Measurements from ENCODE around the gene MAP9. TPM values are rescaled to one million over a fixed set of nuclear protein-coding genes. Genes with fewer than 3 reads are reported as not detected.
"Not testable (repeated sequence)": the region's sequence is repeated elsewhere in the genome, so short reads cannot be mapped to it uniquely, and the experiment has no call there.

Gene MAP9
- total RNA-seq (16.3 and 19.1 TPM in 2 replicates), polyA plus RNA-seq (4.5 and 5.5 TPM in 2 replicates), polyA minus RNA-seq (7.9 and 12.8 TPM in 2 replicates)
- total RNA-seq (2013), result 11.8 TPM

GRCh38 chr4:155376387-155377268 is at the start of gene MAP9:
Gene MAP9 (minus strand): TSS chr4:155376965. CDS start chr4:155375850, 1,115 bp downstream.
- H2AFZ ChIP-seq (ENCODE audit: insufficient read depth, low read depth, low read length, poor library complexity, severe bottlenecking), result peak within 1 kb of the TSS; percentile 85
- H3K36me3 ChIP-seq (replicated peaks in 1 of 2; ENCODE audit: control extremely low read depth in 1 of 2, control insufficient read depth in 1 of 2, extremely low read depth in 1 of 2, insufficient read depth in 2 of 2, low read length in 1 of 2), result peaks cover 5% of the 10 kb centered on the region in 2 experiments
- POLR2A ChIA-PET, result no interaction called here
- WGBS (ENCODE audit: insufficient coverage), result 3% methylated on average over 63 of the region's 66 CpGs
- H3K27ac ChIP-seq (ENCODE audit: low read length in 2 of 2), result peak within 1 kb of the TSS; percentile 78 to 91
- H3K27me3 Mint-ChIP-seq, result no peaks in the 10 kb centered on the region
- peak within 1 kb of the TSS; percentile 83 for H3K4me2 ChIP-seq (replicated peaks; ENCODE audit: low read depth, low read length, poor library complexity, severe bottlenecking)
- no peaks in the 10 kb centered on the region for H3K79me2 ChIP-seq (ENCODE audit: control insufficient read depth, insufficient read depth, low read length)
- no peaks in the 10 kb centered on the region for H3K27me3 ChIP-seq (replicated peaks in 1 of 4; ENCODE audit: control extremely low read depth in 1 of 4, control insufficient read depth in 3 of 4, insufficient read depth in 4 of 4, low read length in 3 of 4)
- no peak for TF ChIP-seq EZH2 (IDR thresholded peaks at IDR 0.05; ENCODE audit: borderline replicate concordance, insufficient read depth, low read depth, low read length, poor library complexity, severe bottlenecking)
- no peak for TF ChIP-seq CTCF (IDR thresholded peaks at IDR 0.05)
- H3K9me3 Mint-ChIP-seq (ENCODE audit: insufficient read depth), result no peaks in the 10 kb centered on the region
- H3K4me1 ChIP-seq (ENCODE audit: control insufficient read depth in 2 of 2, insufficient read depth in 2 of 2, low read length in 2 of 2), result peaks cover 4 to 8% of the 10 kb centered on the region in 2 donors
- H3K4me3 ChIP-seq (ENCODE audit: control extremely low read depth in 1 of 5, extremely low read depth in 1 of 5, insufficient read depth in 1 of 5, low read depth in 2 of 5, low read length in 4 of 5), result peak within 1 kb of the TSS; percentile 4 to 80 (median 75)
- H3K4me3 Mint-ChIP-seq, result peak within 1 kb of the TSS; percentile 95
- H3K27ac Mint-ChIP-seq, result peak within 1 kb of the TSS; percentile 96
- DNase-seq (peak; percentile 98), ATAC-seq (ENCODE audit: low read depth) (peak; percentile 90)
- intact Hi-C loops (cut with micrococcal nuclease), result loop anchor here (1.0 to 5.0 kb wide), 4 partner anchors 382 to 826 kb away; partner anchors contain the start of genes CTSO, GUCY1B1 and PLRG1
- CTCF ChIA-PET, result no interaction called here
- H3K9ac ChIP-seq (ENCODE audit: low read length), result peak within 1 kb of the TSS; percentile 78
- H3K4me1 Mint-ChIP-seq, result peaks cover 15% of the 10 kb centered on the region
- H3K9me3 ChIP-seq (ENCODE audit: control extremely low read depth in 1 of 3, control insufficient read depth in 2 of 3, insufficient read depth in 1 of 3, low read length in 2 of 3), result no peaks in the 10 kb centered on the region
- H4K20me1 ChIP-seq (ENCODE audit: control insufficient read depth, insufficient read depth, low read length, poor library complexity, severe bottlenecking), result no peaks in the 10 kb centered on the region

- H3K4me1 Mint-ChIP-seq; H3K9ac ChIP-seq (ENCODE audit: low read length); CTCF ChIA-PET; H3K4me3 ChIP-seq (ENCODE audit: control extremely low read depth in 1 of 5, extremely low read depth in 1 of 5, insufficient read depth in 1 of 5, low read depth in 2 of 5, low read length in 4 of 5); H3K27me3 ChIP-seq (replicated peaks in 1 of 4; ENCODE audit: control extremely low read depth in 1 of 4, control insufficient read depth in 3 of 4, insufficient read depth in 4 of 4, low read length in 3 of 4); H3K36me3 ChIP-seq (replicated peaks in 1 of 2; ENCODE audit: control extremely low read depth in 1 of 2, control insufficient read depth in 1 of 2, extremely low read depth in 1 of 2, insufficient read depth in 2 of 2, low read length in 1 of 2); H4K20me1 ChIP-seq (ENCODE audit: control insufficient read depth, insufficient read depth, low read length, poor library complexity, severe bottlenecking); H3K9me3 ChIP-seq (ENCODE audit: control extremely low read depth in 1 of 3, control insufficient read depth in 2 of 3, insufficient read depth in 1 of 3, low read length in 2 of 3); H3K79me2 ChIP-seq (ENCODE audit: control insufficient read depth, insufficient read depth, low read length); DNase-seq; H3K4me1 ChIP-seq (ENCODE audit: control insufficient read depth in 2 of 2, insufficient read depth in 2 of 2, low read length in 2 of 2); ATAC-seq (ENCODE audit: low read depth); H2AFZ ChIP-seq (ENCODE audit: insufficient read depth, low read depth, low read length, poor library complexity, severe bottlenecking); H3K27ac Mint-ChIP-seq; H3K4me2 ChIP-seq (replicated peaks; ENCODE audit: low read depth, low read length, poor library complexity, severe bottlenecking); H3K9me3 Mint-ChIP-seq (ENCODE audit: insufficient read depth); intact Hi-C loops (cut with micrococcal nuclease); H3K4me3 Mint-ChIP-seq; H3K27me3 Mint-ChIP-seq; H3K27ac ChIP-seq (ENCODE audit: low read length in 2 of 2); POLR2A ChIA-PET: not testable (repeated sequence)
- WGBS (ENCODE audit: insufficient coverage), result no CpG with 5 or more reads among the region's 11 CpGs
These were observed 48.0 kb upstream of the MAP9 start for GRCh38 chr4:155424778-155425177.

Data from B cell (primary cell).